CD14-positive monocyte (primary cell): ENCODE data around the gene HAGHL. TPM values are rescaled to one million over a fixed set of nuclear protein-coding genes. Genes with fewer than 3 reads are reported as not detected.

ENCODE experiments used
- DNase-seq, 3 donors: peaks; one replicate each; pipeline ENCODE4 v3.0.0-alpha.2; 2011 to 2022
- H2AFZ ChIP-seq: 2 replicates; pipeline ENCODE4 v1.6.0; 2012; ENCODE audit warnings: mild to moderate bottlenecking, low read depth, low read length, inconsistent platforms; ENCODE audit not compliant: insufficient read depth, poor library complexity, severe bottlenecking
- H3K27ac ChIP-seq, 2 donors: 1 replicate in 1 of 2; 2 replicates in 1 of 2; pipeline ENCODE4 v1.5.1; 2012 to 2013; ENCODE audit warnings: low read length in 2 of 2, control low read depth in 1 of 2, inconsistent platforms in 1 of 2, low read depth in 1 of 2, mild to moderate bottlenecking in 1 of 2
- H3K27me3 ChIP-seq, 2 donors: one replicate each; pipeline versions ENCODE4 v1.6.0 to v1.6.1; 2011 to 2013; ENCODE audit warnings: low read length in 2 of 2; ENCODE audit not compliant: control insufficient read depth in 2 of 2, insufficient read depth in 2 of 2
- H3K36me3 ChIP-seq, 2 donors: replicated peaks in 1 of 2; 1 replicate in 1 of 2; 2 replicates in 1 of 2; pipeline versions ENCODE4 v1.5.1 to v1.6.1; 2012 to 2013; ENCODE audit warnings: low read length in 2 of 2, control low read depth in 1 of 2, inconsistent platforms in 1 of 2, mild to moderate bottlenecking in 1 of 2; ENCODE audit not compliant: insufficient read depth in 2 of 2, control insufficient read depth in 1 of 2
- H3K4me1 ChIP-seq, 2 donors: 1 replicate in 1 of 2; 2 replicates in 1 of 2; pipeline versions ENCODE4 v1.5.1 to v1.6.1; 2012 to 2013; ENCODE audit warnings: low read length in 2 of 2, control low read depth in 1 of 2, inconsistent platforms in 1 of 2, mild to moderate bottlenecking in 1 of 2, moderate library complexity in 1 of 2; ENCODE audit not compliant: insufficient read depth in 2 of 2, control insufficient read depth in 1 of 2
- H3K4me2 ChIP-seq: replicated peaks from 2 replicates; pipeline ENCODE3; 2012; ENCODE audit warnings: low read length, moderate library complexity, mild to moderate bottlenecking; ENCODE audit not compliant: poor library complexity, severe bottlenecking; ENCODE audit errors: extremely low read depth
- H3K4me3 ChIP-seq, 3 experiments: fragments of 200-600 bp in 1 of 3; sonication (generic) in 1 of 3; replicated peaks in 1 of 3; 1 replicate in 2 of 3; 2 replicates in 1 of 3; pipeline ENCODE4 v1.5.1; 2011 to 2013; ENCODE audit warnings: low read length in 3 of 3, mild to moderate bottlenecking in 3 of 3, control low read depth in 2 of 3, low read depth in 2 of 3, inconsistent platforms in 1 of 3, moderate library complexity in 1 of 3
- H3K79me2 ChIP-seq: 2 replicates; pipeline ENCODE4 v1.6.0; 2012; ENCODE audit warnings: mild to moderate bottlenecking, control low read depth, inconsistent platforms, low read length, moderate library complexity; ENCODE audit not compliant: insufficient read depth
- H3K9ac ChIP-seq: 2 replicates; pipeline ENCODE4 v1.6.0; 2017; ENCODE audit warnings: low read length, mild to moderate bottlenecking; ENCODE audit not compliant: insufficient read depth, poor library complexity, severe bottlenecking
- H3K9me3 ChIP-seq, 2 donors: replicated peaks in 1 of 2; 1 replicate in 1 of 2; 2 replicates in 1 of 2; pipeline versions ENCODE4 v1.5.1 to v1.6.1; 2012 to 2013; ENCODE audit warnings: low read length in 2 of 2, control low read depth in 1 of 2; ENCODE audit not compliant: control insufficient read depth in 1 of 2, insufficient read depth in 1 of 2
- H4K20me1 ChIP-seq: 2 replicates; pipeline ENCODE4 v1.6.0; 2012; ENCODE audit warnings: mild to moderate bottlenecking, low read length, control low read depth, moderate library complexity; ENCODE audit not compliant: insufficient read depth
- H3K27ac Mint-ChIP-seq, 7 donors: one replicate each; pipeline ENCODE4 v1.8.0; 2020; ENCODE audit warnings: mild to moderate bottlenecking in 7 of 7, mixed read lengths in 7 of 7, moderate library complexity in 6 of 7, inconsistent platforms in 2 of 7
- H3K27me3 Mint-ChIP-seq, 3 donors: one replicate each; pipeline ENCODE4 v1.8.0; 2021 to 2022; ENCODE audit warnings: low read depth in 3 of 3, mild to moderate bottlenecking in 3 of 3, mixed read lengths in 3 of 3, moderate library complexity in 3 of 3, inconsistent platforms in 1 of 3
- H3K36me3 Mint-ChIP-seq, 2 donors: one replicate each; pipeline ENCODE4 v1.8.0; 2020; ENCODE audit warnings: mixed read lengths in 2 of 2, inconsistent platforms in 1 of 2, mild to moderate bottlenecking in 1 of 2
- H3K4me1 Mint-ChIP-seq: one replicate; pipeline ENCODE4 v1.8.0; 2020; ENCODE audit warnings: mild to moderate bottlenecking, mixed read lengths
- H3K4me3 Mint-ChIP-seq, 2 donors: one replicate each; pipeline ENCODE4 v1.8.0; 2020; ENCODE audit warnings: mild to moderate bottlenecking in 2 of 2, mixed read lengths in 2 of 2, moderate library complexity in 1 of 2
- H3K9me3 Mint-ChIP-seq, 7 donors: one replicate each; pipeline ENCODE4 v1.8.0; 2020 to 2022; ENCODE audit warnings: mixed read lengths in 7 of 7, mild to moderate bottlenecking in 6 of 7, moderate library complexity in 6 of 7, inconsistent platforms in 2 of 7
- CTCF ChIP-seq: fragments of 200-600 bp; IDR thresholded peaks from one replicate; pipeline ENCODE4 v1.8.0; 2022; ENCODE audit warnings: antibody characterized with exemption, mild to moderate bottlenecking
- whole genome bisulfite sequencing: methylation state at CpG from one replicate; pipeline ENCODE4 v1.1.5; 2013; ENCODE audit warnings: missing lambda C conversion rate; ENCODE audit not compliant: insufficient coverage; 5-methylcytosine and 5-hydroxymethylcytosine counted together
- intact Hi-C, 2 donors: fragments of 100-400 bp; cut with micrococcal nuclease; formaldehyde crosslinking; loops; one replicate each; pipeline versions ENCODE4 v1.15.0 to v1.15.1; 2023
- polyA plus RNA-seq, 3 donors: library from polyadenylated mRNA; depleted of rRNA in 1 of 3; unstranded in 2 of 3; stranded (reverse) in 1 of 3; fragments of 300-500 nt in 2 of 3; fragments of >200 nt in 1 of 3; fragmentation: Illumina TruSeq in 2 of 3; gene quantifications; 1 replicate in 2 of 3; 2 replicates in 1 of 3; pipeline ENCODE4 v1.2.3, GENCODE V29; 2012 to 2021

HAGHL gene
- polyA plus RNA-seq, 3 donors = 0.60 to 8.9 (median 1.5) TPM

- no peaks in the 10 kb centered on the region for H3K79me2 ChIP-seq
- Mint-ChIP-seq H3K27me3 (peaks cover 0 to 4% (median 3%) of the 10 kb centered on the region in 3 donors), H3K4me3 (no peak overlapping the region), H3K9me3 (no peaks in the 10 kb centered on the region), H3K4me1 (peaks cover 3% of the 10 kb centered on the region), H3K27ac (no peak overlapping the region), H3K36me3 (peaks cover 56 to 80% of the 10 kb centered on the region in 2 donors)
- no peaks in the 10 kb centered on the region for H4K20me1 ChIP-seq
- no peak overlapping the region for H3K4me2 ChIP-seq
- no peaks in the 10 kb centered on the region for H3K27me3 ChIP-seq
- no peaks in the 10 kb centered on the region for H3K9me3 ChIP-seq
- no peaks in the 10 kb centered on the region for H3K4me1 ChIP-seq
- H3K27ac ChIP-seq = no peak overlapping the region
- H3K4me3 ChIP-seq = no peak overlapping the region
- peaks cover 60 to 82% of the 10 kb centered on the region in 2 donors for H3K36me3 ChIP-seq
- no peak for DNase-seq
- H3K9ac ChIP-seq = no peak overlapping the region
- H2AFZ ChIP-seq = no peak overlapping the region
- 96% methylated on average over 49 of the region's 49 CpGs for WGBS
- intact Hi-C loops = no loop called here
- no peak for TF ChIP-seq CTCF
Measured at GRCh38 chr16:734208-734980, 7.5 kb downstream of the HAGHL start.

- intact Hi-C loops = no loop called here
- no peaks in the 10 kb centered on the region for H3K27me3 ChIP-seq
- 95% methylated on average over 25 of the region's 25 CpGs for WGBS
- H3K27ac ChIP-seq = no peak overlapping the region
- H3K4me1 Mint-ChIP-seq = peaks cover 12% of the 10 kb centered on the region
- H3K4me1 ChIP-seq = peaks cover 7% of the 10 kb centered on the region in 2 donors
- no peaks in the 10 kb centered on the region for H3K9me3 Mint-ChIP-seq
- no peak overlapping the region for H3K27ac Mint-ChIP-seq
- no peak overlapping the region for H3K4me3 Mint-ChIP-seq
- TF ChIP-seq CTCF = no peak
- peaks cover 60 to 79% of the 10 kb centered on the region in 2 donors for H3K36me3 ChIP-seq
- no peak overlapping the region for H2AFZ ChIP-seq
- no peaks in the 10 kb centered on the region for H3K9me3 ChIP-seq
- peaks cover 5% of the 10 kb centered on the region for H4K20me1 ChIP-seq
- H3K9ac ChIP-seq = no peak overlapping the region
- peaks cover 7% of the 10 kb centered on the region for H3K79me2 ChIP-seq
- H3K36me3 Mint-ChIP-seq = peaks cover 56 to 83% of the 10 kb centered on the region in 2 donors
- H3K4me3 ChIP-seq = no peak overlapping the region
- no peak overlapping the region for H3K4me2 ChIP-seq
- peaks cover 0 to 3% (median 0%) of the 10 kb centered on the region in 3 donors for H3K27me3 Mint-ChIP-seq
- no peak for DNase-seq
Measured at GRCh38 chr16:734981-735881, 8.3 kb downstream of the HAGHL start.
